Regular cardiac myocyte (primary cell): ENCODE measurements around the gene MYO10. TPM values are rescaled to one million over a fixed set of nuclear protein-coding genes. Genes with fewer than 3 reads are reported as not detected.

ENCODE experiments used
- total RNA-seq: library from RNA; depleted of rRNA; stranded (reverse); fragments of >200 nt; gene quantifications from 2 replicates; pipeline ENCODE4 v1.2.3, GENCODE V29; 2014

The MYO10 gene
- 57.8 and 104 TPM in 2 replicates for total RNA-seq

GRCh38 chr5:16936150-16936988 lies at the start of gene MYO10:
Gene MYO10, minus strand, starts transcription at chr5:16936288. Its CDS starts 480 bp downstream, at chr5:16935808.

DNA sequence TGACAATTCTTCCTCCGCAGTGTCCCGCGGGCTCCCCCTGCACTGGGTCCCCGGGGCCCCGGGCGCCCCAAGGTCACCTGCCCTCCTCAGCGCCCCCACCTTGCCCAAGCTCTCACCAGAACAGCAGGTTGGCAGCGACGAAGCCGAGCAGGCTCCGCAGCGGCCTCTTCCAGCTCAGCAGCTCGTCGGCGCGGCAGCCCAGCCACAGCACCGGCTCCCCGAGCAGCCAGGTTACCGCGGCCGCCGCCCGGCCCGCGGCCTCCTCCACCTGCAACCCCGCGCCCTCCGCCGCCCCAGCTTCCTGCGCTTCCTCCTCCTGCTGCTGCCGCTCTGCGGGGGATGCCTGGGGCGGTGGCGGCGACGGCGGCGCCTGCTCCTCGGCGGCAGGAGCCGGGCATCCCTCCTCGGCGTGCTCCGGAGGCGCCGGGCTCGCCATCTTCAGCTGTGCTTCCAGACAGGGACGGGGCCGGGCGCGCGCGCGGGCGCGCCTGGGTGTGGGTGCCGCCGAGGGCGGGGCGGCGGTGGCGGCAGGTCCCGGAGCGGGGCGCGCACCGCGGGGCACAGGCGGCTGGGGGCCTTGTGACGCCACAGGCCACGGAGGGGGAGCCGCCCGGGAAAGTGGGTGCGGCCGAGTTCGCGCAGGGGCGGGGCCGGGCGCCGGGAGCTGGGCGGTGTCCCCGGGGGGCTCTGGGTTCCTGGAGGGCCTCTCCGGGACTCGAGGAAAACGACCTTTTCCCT lies 319.4 kb downstream of the MYO10 start, which contains the start of gene RETREG1:
TSS of gene RETREG1 (minus strand) at position 462 of the 738 bp plus-strand sequence. CDS start at position 436, 26 bp downstream.

